ENCODE data around the gene GALNT2.

GRCh38 chr1:230050973-230051735 lies 15.9 kb upstream of the GALNT2 start:
- TF ChIP-seq CTCF (IDR thresholded peaks at IDR 0.05 in 2 of 3, conservative IDR thresholded peaks at IDR 0.05 in 1 of 3; ENCODE audit: control insufficient read depth in 2 of 3, extremely low read depth in 1 of 3, insufficient read depth in 1 of 3, low read depth in 3 of 3, low read length in 3 of 3) (no peak), SUZ12 (IDR thresholded peaks at IDR 0.05; ENCODE audit: unreplicated experiment) (no peak), POLR2A (IDR thresholded peaks at IDR 0.05; ENCODE audit: low read depth, low read length) (no peak), RELA (IDR thresholded peaks at IDR 0.05; ENCODE audit: borderline replicate concordance, partially characterized antibody) (no peak)
